ENCODE data around the gene ANKS1B.

GRCh38 chr12:99157946-99158345 lies 826.8 kb downstream of the ANKS1B start:
- TF ChIP-seq CTCF (IDR thresholded peaks at IDR 0.05 in 2 of 3, conservative IDR thresholded peaks at IDR 0.05 in 1 of 3; ENCODE audit: borderline replicate concordance in 1 of 3, insufficient read depth in 1 of 3, low read depth in 2 of 3, low read length in 2 of 3) (no peak), RAD21 (IDR thresholded peaks at IDR 0.05; ENCODE audit: low read depth) (no peak), EGR1 (IDR thresholded peaks at IDR 0.05; ENCODE audit: low read depth) (no peak), CEBPB (IDR thresholded peaks at IDR 0.05; ENCODE audit: low read depth) (no peak)

Measured in HCT116 (cell line).